IPS-20b (cell line): Measurements from ENCODE around the gene TGFB1.
A peak's percentile ranks its signal among the peaks of the same experiment; 100 is the strongest.

Experiments used
- H3K27ac ChIP-seq: one replicate; pipeline ENCODE4 v1.5.1; 2013; ENCODE audit warnings: low read length
- H3K27me3 ChIP-seq: 2 replicates; pipeline ENCODE4 v1.6.1; 2013; ENCODE audit warnings: mild to moderate bottlenecking, low read length, inconsistent platforms; ENCODE audit not compliant: insufficient read depth
- H3K36me3 ChIP-seq: 2 replicates; pipeline ENCODE4 v1.6.1; 2013; ENCODE audit warnings: low read depth, mild to moderate bottlenecking, inconsistent platforms, low read length, moderate library complexity; ENCODE audit not compliant: insufficient read depth
- H3K4me1 ChIP-seq: 2 replicates; pipeline ENCODE4 v1.6.1; 2013; ENCODE audit warnings: mild to moderate bottlenecking, control low read depth, inconsistent platforms, low read length, moderate library complexity; ENCODE audit not compliant: insufficient read depth
- H3K4me3 ChIP-seq: 2 replicates; pipeline ENCODE4 v1.5.1; 2013; ENCODE audit warnings: mild to moderate bottlenecking, low read length, inconsistent platforms
- H3K9ac ChIP-seq: 2 replicates; pipeline ENCODE4 v1.6.1; 2013; ENCODE audit warnings: low read depth, mild to moderate bottlenecking, inconsistent platforms, low read length, moderate library complexity
- H3K9me3 ChIP-seq: 2 replicates; pipeline ENCODE4 v1.6.1; 2013; ENCODE audit warnings: mild to moderate bottlenecking, low read depth, low read length, inconsistent platforms; ENCODE audit not compliant: insufficient read depth

TGFB1 gene

DNA sequence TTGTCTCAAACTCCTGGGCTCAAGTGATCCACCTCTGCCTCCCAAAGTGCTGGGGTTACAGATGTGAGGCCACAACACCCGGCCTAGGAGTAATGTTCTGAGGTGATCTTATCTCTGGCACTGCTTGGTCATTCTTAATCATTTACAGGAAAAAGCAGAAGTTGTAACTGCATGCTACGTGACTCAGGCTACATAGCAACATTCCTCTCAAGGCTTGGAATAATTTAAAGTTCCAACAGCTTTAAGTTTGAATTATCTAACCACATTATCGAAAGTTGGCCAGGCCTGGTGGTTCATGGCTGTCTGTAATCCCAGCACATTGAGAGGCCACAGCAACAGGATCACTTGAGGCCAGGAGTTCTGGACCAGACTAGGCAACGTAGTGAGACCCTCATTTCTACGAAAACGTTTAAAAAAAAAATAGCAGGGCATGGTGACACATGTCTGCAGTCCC is 14.2 kb upstream of the TGFB1 start:
- H3K4me1 ChIP-seq, result peaks cover 4% of the 10 kb centered on the region; the same call in 1 of the 2 replicates
- H3K36me3 ChIP-seq, result no peaks in the 10 kb centered on the region
- no peaks in the 10 kb centered on the region for H3K27me3 ChIP-seq
- no peak overlapping the region for H3K27ac ChIP-seq
- no peak overlapping the region for H3K9ac ChIP-seq
- no peaks in the 10 kb centered on the region for H3K9me3 ChIP-seq
- no peak overlapping the region for H3K4me3 ChIP-seq

DNA sequence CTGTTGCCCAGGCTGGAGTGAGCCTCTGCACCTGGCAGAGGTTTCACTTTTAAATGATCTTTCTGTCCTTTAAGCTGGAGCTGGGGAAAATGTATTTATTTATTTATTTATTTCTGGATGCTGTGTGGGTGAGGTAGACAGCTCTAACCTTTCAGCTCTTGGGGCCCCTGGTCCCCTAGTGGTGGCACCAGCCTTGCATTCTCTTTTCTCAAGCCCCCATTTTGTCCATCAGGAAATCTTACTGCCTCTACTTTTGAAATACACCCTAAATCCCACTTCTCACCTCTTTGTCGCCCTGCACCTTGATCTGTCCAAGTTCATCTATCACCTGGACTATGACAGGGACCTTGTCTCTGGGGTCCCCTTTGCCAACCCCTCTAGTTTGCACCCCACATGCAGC is 12.4 kb upstream of the TGFB1 start:
- no peak overlapping the region for H3K9ac ChIP-seq
- no peak overlapping the region for H3K27ac ChIP-seq
- no peak overlapping the region for H3K4me3 ChIP-seq
- H3K27me3 ChIP-seq, result no peaks in the 10 kb centered on the region
- no peaks in the 10 kb centered on the region for H3K9me3 ChIP-seq
- peaks cover 4% of the 10 kb centered on the region; the same call in 1 of the 2 replicates for H3K4me1 ChIP-seq
- H3K36me3 ChIP-seq, result no peaks in the 10 kb centered on the region

DNA sequence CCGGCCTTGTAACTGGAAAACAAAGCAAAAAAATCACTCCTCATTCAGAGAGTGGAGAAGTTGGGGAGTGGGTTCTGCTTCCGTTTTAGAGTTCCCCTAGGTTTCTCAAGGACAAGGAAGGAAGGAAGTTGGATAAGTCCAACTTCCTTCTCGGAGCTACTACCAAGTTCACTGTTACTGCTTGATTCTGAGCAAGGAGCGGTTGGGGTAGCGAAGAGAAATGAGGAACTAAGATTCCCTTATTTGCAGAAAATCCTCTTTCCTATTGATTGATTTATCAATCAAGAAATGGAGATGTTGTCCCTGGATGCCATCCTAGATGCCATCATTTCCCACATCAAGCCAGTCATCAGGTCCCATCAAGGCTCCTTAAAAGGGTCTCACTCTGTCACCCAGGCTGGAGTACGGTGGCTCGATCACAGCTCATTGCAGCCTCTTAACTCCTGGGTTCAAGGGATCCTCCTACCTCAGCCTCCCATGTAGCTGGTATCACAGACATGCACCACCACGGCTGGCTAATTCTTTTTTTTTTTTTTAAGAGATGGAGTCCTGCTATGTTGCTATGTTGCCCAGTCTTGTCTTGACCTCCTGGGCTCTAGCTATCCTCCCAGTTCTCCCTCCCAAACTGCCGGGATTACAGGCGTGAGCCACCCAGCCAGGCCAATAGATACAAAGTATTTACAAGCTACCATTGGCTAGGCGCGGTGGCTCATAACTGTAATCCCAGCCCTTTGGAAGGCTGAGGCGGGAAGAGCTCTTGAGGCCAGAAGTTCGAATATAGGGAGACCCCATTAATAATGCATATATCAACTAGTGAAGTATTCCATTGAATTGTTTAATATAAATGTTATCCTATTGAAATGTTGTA is 11.0 kb upstream of the TGFB1 start:
- peaks cover 4% of the 10 kb centered on the region; the same call in 1 of the 2 replicates for H3K4me1 ChIP-seq
- H3K27me3 ChIP-seq, result no peaks in the 10 kb centered on the region
- no peaks in the 10 kb centered on the region for H3K36me3 ChIP-seq

DNA sequence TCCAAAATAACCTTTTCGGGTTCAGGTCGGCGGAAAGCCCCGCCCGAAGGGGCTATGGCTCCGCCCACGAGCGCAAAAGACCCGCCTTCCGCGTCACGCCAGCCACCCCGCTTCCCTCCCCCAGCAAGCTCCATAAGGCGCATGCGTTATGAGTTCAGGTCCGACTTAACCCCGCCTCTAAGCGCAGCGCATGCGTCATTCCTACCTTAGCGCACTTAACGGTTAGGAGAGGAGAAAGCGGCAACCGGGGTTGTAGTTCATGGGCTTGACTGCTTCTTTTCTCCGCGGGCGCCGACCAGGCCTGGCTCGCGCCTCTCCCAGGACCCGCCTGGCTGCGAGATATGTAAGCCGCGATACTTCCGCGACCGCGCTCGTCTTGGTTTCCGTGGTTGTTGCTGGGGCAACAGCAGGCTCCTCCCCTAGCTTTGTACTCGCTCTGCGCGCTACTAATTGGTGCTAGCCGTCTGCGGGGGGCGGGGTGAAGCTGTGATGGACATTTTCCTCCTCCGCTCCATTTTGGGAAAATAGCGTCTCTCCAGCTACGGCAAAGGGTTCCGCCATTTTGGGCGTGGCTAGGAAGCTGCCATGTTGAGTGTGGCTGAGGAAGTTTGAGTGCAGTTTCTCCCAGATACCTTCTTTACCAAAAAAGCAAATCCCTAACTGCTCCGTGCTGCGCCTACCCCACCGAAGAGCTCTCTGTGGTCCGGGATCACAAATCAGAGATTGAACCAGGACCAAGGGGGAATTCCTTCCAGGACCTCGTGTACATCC is 10.2 kb upstream of the TGFB1 start, which contains the start of gene B9D2:
Gene B9D2 (minus strand): TSS at position 397 of the 771 bp plus-strand sequence. CDS start 630 bp downstream, outside the sequence.
- H3K36me3 ChIP-seq, result no peaks in the 10 kb centered on the region
- H3K9ac ChIP-seq, result peak within 1 kb of the TSS; percentile 85

More for the DNA sequence above, 11.0 kb upstream of the TGFB1 start:
- Histone ChIP-seq H3K9me3 (no peaks in the 10 kb centered on the region), H3K9ac (peak overlapping the region; percentile 85), H3K27ac (peak overlapping the region; percentile 87), H3K4me3 (peak overlapping the region; percentile 82)

DNA sequence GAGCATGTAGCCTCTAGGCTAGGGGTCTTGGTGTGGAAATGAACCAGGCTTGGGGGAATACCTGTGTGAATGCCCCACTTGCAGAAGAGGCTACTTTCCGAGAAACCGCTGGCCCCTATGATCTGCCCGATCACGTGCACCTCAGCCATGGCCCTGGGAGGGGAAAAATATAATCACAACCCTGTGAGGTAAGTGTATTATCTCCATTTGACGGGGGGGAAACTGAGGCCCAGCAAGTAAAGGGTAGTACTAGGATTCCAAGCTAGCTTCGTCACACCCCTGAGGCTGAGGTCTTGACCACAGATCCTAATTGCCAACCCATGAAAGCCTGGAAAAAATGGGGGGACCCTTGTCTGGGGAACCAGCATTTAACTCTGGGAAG is 9.6 kb upstream of the TGFB1 start:
- H3K4me1 ChIP-seq, result peaks cover 4% of the 10 kb centered on the region; the same call in 1 of the 2 replicates
- H3K9me3 ChIP-seq, result no peaks in the 10 kb centered on the region
- peak overlapping the region; percentile 85; the same call in 1 of the 2 replicates for H3K9ac ChIP-seq
- no peaks in the 10 kb centered on the region for H3K27me3 ChIP-seq
- H3K27ac ChIP-seq, result no peak overlapping the region
- H3K4me3 ChIP-seq, result peak overlapping the region; percentile 82
- no peaks in the 10 kb centered on the region for H3K36me3 ChIP-seq

More for the DNA sequence above, 10.2 kb upstream of the TGFB1 start, which contains the start of gene B9D2:
- Histone ChIP-seq H3K9me3 (no peaks in the 10 kb centered on the region), H3K27ac (peak within 1 kb of the TSS; percentile 87), H3K4me3 (peak within 1 kb of the TSS; percentile 82), H3K4me1 (peaks cover 4% of the 10 kb centered on the region; the same call in 1 of the 2 replicates), H3K27me3 (no peaks in the 10 kb centered on the region)

DNA sequence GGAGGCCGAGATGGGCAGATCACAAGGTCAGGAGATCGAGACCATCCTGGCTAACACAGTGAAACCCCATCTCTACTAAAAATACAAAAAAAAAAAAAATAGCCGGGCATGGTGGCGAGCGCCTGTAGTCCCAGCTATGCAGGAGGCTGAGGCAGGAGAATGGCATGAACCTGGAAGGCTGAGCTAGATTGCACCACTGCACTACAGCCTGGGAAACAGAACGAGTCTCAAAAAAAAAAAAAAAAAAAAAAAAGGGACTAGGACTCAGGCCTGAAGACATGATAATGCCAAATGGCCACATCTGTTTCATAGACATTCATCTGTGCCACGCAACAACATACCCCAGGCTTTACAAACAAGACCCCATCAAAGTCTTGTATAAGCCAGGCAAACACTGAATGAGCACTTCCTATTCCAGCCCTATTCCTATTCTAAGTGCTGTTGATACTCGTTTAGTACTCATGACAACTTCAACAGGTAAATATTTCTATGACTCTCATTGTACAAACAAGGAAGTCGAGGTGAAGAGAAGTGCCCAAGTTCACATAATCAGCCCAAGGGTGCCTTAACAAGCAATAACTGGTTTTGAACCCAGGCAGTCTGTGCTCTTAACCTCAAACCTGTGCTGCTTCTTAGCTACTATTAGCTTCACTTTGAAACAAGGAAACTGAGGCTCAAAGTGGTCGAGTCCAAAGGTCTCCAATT is 8.6 kb upstream of the TGFB1 start:
- Histone ChIP-seq H3K9ac (no peak overlapping the region), H3K9me3 (no peaks in the 10 kb centered on the region), H3K27ac (no peak overlapping the region), H3K36me3 (no peaks in the 10 kb centered on the region), H3K4me3 (no peak overlapping the region), H3K4me1 (peaks cover 4% of the 10 kb centered on the region; the same call in 1 of the 2 replicates), H3K27me3 (no peaks in the 10 kb centered on the region)

DNA sequence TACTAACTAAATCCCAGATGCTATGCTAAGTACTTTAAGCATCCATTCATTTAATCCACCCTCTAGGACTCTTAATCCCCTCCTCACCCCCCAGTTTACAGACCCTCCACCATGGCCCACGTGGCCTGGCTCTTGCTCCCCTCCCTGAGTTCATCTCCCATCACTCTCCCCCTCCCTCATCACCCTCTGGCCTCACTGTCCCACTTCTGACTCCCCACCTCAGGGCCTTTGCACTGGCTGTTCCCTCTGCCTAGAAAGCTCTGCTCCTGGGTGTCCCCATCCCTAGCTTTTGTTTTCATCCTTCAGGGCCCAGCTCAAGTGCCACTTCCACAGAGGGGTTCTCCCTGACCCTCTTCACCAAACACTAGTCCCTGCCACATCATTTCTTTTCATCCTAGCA is 6.0 kb upstream of the TGFB1 start:
- Histone ChIP-seq H3K9me3 (no peaks in the 10 kb centered on the region), H3K27ac (no peak overlapping the region), H3K4me1 (peaks cover 3% of the 10 kb centered on the region; the same call in 1 of the 2 replicates), H3K36me3 (no peaks in the 10 kb centered on the region), H3K4me3 (no peak overlapping the region), H3K9ac (no peak overlapping the region), H3K27me3 (0 out of 2 replicates have a peak, but pooled peaks cover under 1% of the 10 kb centered on the region)

DNA sequence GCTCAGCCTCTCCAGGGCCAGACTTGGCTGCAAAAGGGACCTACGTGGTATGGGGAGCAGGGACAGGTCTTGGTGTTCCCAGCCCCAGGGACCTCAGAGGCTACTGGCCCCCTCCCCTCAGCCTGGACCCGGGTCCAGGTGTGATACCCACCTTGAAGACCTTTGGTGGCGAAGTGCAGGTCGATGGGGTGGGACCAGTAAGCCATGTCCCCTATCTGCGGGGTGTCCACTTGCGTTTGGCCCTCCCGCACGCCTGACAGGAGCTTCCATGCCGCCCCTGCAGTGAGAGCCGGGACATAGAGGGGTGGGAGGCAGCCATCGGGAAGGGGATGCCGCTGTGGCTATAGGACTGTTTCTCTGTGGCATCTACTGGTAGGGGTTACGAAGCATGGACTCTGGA is 4.0 kb upstream of the TGFB1 start:
- Histone ChIP-seq H3K4me3 (no peak overlapping the region), H3K9me3 (no peaks in the 10 kb centered on the region), H3K27ac (no peak overlapping the region), H3K27me3 (peaks cover 18% of the 10 kb centered on the region), H3K36me3 (no peaks in the 10 kb centered on the region), H3K9ac (no peak overlapping the region), H3K4me1 (no peaks in the 10 kb centered on the region)

DNA sequence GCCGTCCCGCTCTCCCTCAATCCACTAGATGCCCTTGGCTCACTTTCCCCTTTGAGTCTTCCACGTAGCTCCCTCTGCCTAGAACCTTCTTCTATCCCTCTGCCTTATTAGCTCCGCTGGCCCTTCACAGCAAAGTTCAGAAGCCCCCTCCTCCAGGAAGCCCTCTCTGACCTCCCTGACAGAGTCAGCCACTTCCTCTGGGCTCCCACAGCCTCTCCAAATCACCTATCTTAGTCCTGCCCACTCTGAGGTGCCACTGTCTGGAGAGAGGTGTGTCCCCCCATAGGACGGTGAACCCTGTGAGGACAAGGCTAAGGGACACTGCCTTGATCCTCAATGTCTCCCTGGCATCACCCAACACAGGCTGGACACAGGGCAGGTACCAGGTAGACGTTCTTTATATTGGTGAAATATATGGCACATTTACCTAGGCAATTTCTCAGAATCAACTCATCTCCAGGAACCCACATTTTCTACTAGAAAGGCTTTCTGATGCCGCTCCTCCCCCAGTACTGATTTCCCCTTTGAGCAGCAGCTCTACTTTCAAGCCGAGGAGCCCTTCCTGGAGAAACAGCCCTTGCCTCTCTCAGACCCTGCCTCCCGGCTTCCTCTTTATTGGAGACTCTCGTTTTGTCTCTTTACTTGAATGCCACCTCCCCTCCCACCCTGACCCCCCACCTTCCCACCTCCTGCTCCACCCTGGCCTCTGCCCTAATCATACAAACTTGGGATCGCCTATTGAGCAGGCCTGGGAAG is 3.4 kb upstream of the TGFB1 start:
- H3K9me3 ChIP-seq, result no peaks in the 10 kb centered on the region
- no peak overlapping the region for H3K9ac ChIP-seq
- H3K4me3 ChIP-seq, result no peak overlapping the region
- no peak overlapping the region for H3K27ac ChIP-seq
- peaks cover 24% of the 10 kb centered on the region for H3K27me3 ChIP-seq
- no peaks in the 10 kb centered on the region for H3K36me3 ChIP-seq
- H3K4me1 ChIP-seq, result peaks cover 1% of the 10 kb centered on the region; the same call in 1 of the 2 replicates

DNA sequence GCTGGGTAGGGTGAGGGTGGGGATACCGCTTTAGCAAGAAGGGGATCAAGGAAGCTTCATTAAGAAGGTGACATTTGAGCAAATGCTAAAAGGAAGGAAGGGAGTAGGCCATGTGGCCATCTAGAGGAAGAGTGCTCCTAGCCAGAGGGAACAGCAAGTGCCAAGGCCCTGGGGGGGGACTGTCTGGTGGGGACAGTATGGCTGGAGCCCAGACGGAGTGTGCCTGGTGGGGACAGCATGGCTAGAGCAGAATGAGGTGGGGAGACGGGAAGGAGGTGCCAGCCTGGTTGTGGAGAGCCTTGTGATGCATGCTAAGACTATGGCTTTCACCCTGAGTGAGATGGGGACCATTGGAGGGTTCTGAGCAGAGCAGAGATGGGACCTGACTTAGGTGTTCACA is 2.1 kb upstream of the TGFB1 start:
- H3K4me3 ChIP-seq, result no peak overlapping the region
- H3K36me3 ChIP-seq, result no peaks in the 10 kb centered on the region
- H3K4me1 ChIP-seq, result peaks cover 4% of the 10 kb centered on the region; the same call in 1 of the 2 replicates
- H3K27me3 ChIP-seq, result peaks cover 38% of the 10 kb centered on the region
- H3K27ac ChIP-seq, result no peak overlapping the region
- no peaks in the 10 kb centered on the region for H3K9me3 ChIP-seq
- H3K9ac ChIP-seq, result no peak overlapping the region
